Endodermal cell (in vitro differentiated cells): ENCODE results near the gene PLCE1. TPM values are rescaled to one million over a fixed set of nuclear protein-coding genes. Genes with fewer than 3 reads are reported as not detected.

ENCODE experiments used
- DNase-seq: peaks from one replicate; pipeline ENCODE4 v3.0.0-alpha.2; 2017
- H3K27ac ChIP-seq: 2 replicates; pipeline ENCODE4 v1.5.1; 2013; ENCODE audit warnings: mild to moderate bottlenecking, low read depth, low read length, moderate library complexity
- H3K27me3 ChIP-seq: 2 replicates; pipeline ENCODE4 v1.6.1; 2013; ENCODE audit warnings: mild to moderate bottlenecking, low read length, moderate library complexity; ENCODE audit not compliant: insufficient read depth, control insufficient read depth, poor library complexity, severe bottlenecking
- H3K36me3 ChIP-seq: 2 replicates; pipeline ENCODE4 v1.7.0; 2013; ENCODE audit warnings: mild to moderate bottlenecking, low read length, moderate library complexity; ENCODE audit not compliant: control insufficient read depth, insufficient read depth
- H3K4me1 ChIP-seq: one replicate; pipeline ENCODE4 v1.7.0; 2013; ENCODE audit warnings: low read length; ENCODE audit not compliant: control insufficient read depth, insufficient read depth
- H3K4me3 ChIP-seq: 2 replicates; pipeline ENCODE4 v1.5.1; 2013; ENCODE audit warnings: mild to moderate bottlenecking, low read length, moderate library complexity
- H3K9ac ChIP-seq: 2 replicates; pipeline ENCODE4 v1.6.1; 2013; ENCODE audit warnings: mild to moderate bottlenecking, low read length, moderate library complexity; ENCODE audit not compliant: poor library complexity, severe bottlenecking; ENCODE audit errors: extremely low read depth
- H3K9me3 ChIP-seq: 2 replicates; pipeline ENCODE4 v1.6.1; 2013; ENCODE audit warnings: mild to moderate bottlenecking, low read length, moderate library complexity; ENCODE audit not compliant: control insufficient read depth
- H3K27ac Mint-ChIP-seq: 2 replicates; pipeline ENCODE4 v1.8.0; 2020; ENCODE audit warnings: mixed read lengths
- H3K27me3 Mint-ChIP-seq: 2 replicates; pipeline ENCODE4 v1.8.0; 2021; ENCODE audit warnings: mild to moderate bottlenecking, mixed read lengths; ENCODE audit not compliant: insufficient read depth
- H3K36me3 Mint-ChIP-seq: 2 replicates; pipeline ENCODE4 v1.8.0; 2020; ENCODE audit warnings: low read depth, mixed read lengths
- H3K4me1 Mint-ChIP-seq: 2 replicates; pipeline ENCODE4 v1.8.0; 2020; ENCODE audit warnings: mixed read lengths
- H3K4me3 Mint-ChIP-seq: 2 replicates; pipeline ENCODE4 v1.8.0; 2020; ENCODE audit warnings: mild to moderate bottlenecking, moderate library complexity, mixed read lengths
- H3K9me3 Mint-ChIP-seq: 2 replicates; pipeline ENCODE4 v1.8.0; 2020; ENCODE audit warnings: mild to moderate bottlenecking, mixed read lengths
- CTCF ChIP-seq: fragments of 200-600 bp; sonication (generic); conservative IDR thresholded peaks from 2 replicates; pipeline ENCODE4 v1.5.0; 2021; ENCODE audit warnings: antibody characterized with exemption, mild to moderate bottlenecking
- WGBS, 2 experiments: methylation state at CpG; one replicate each; pipeline versions ENCODE4 v1.1.5 to v1.1.7; 2013; ENCODE audit warnings: missing lambda C conversion rate in 2 of 2, mixed read lengths in 1 of 2; ENCODE audit not compliant: insufficient coverage in 1 of 2, insufficient read length in 1 of 2; 5-methylcytosine and 5-hydroxymethylcytosine counted together
- total RNA-seq, 2 donors: library from RNA; stranded (reverse); fragmentation: NEBNext Ultra II Directional in 1 of 2; extraction: Animal tissue kit (Norgen Biotek cat#: 25700) in 1 of 2; gene quantifications; 2 replicates in 1 of 2; 3 replicates in 1 of 2; pipeline ENCODE4 v1.2.1, GENCODE V29; 2021

The PLCE1 gene
- total RNA-seq, 2 donors from 2014 or later: 13.1 to 14.3 TPM

DNA sequence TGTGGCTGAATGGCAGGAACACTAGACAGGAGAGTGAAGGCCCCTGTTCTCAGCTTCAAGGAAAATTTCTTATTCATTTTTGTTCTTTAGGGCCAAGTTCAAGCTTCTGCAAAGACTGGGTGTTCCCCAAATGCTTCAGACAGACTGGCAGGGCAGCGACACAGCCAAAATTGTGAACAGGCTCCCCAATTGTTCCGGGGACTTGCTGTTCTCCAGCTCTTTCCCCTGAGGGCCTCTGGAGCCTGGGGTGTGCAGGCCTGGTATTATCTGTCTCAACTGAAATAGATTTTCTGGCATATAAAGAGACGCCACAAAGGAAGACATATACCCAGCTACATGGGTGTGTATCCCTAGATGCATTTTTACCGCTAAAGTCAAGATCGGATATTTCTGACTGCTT is 30.3 kb upstream of the PLCE1 start:
- Mint-ChIP-seq H3K36me3 (no peaks in the 10 kb centered on the region), H3K4me3 (no peak overlapping the region), H3K9me3 (no peaks in the 10 kb centered on the region), H3K4me1 (peaks cover 7% of the 10 kb centered on the region), H3K27me3 (peaks cover 6% of the 10 kb centered on the region), H3K27ac (no peak overlapping the region)
- WGBS, 2 experiments: 94 to 98% methylated on average over 5 of the region's 5 CpGs
- TF ChIP-seq CTCF: no peak
- Histone ChIP-seq H3K9ac (no peak overlapping the region), H3K4me1 (no peaks in the 10 kb centered on the region), H3K27ac (no peak overlapping the region), H3K27me3 (no peaks in the 10 kb centered on the region), H3K36me3 (no peaks in the 10 kb centered on the region), H3K4me3 (no peak overlapping the region), H3K9me3 (no peaks in the 10 kb centered on the region)
- DNase-seq: no peak

GRCh38 chr10:93965911-93966310 is 27.8 kb upstream of the PLCE1 start:
- H3K4me1 Mint-ChIP-seq: no peaks in the 10 kb centered on the region
- peaks cover 16% of the 10 kb centered on the region for H3K9me3 Mint-ChIP-seq
- Histone ChIP-seq H3K4me3 (no peak overlapping the region), H3K4me1 (no peaks in the 10 kb centered on the region), H3K27ac (no peak overlapping the region), H3K27me3 (no peaks in the 10 kb centered on the region), H3K9ac (no peak overlapping the region), H3K36me3 (no peaks in the 10 kb centered on the region), H3K9me3 (peaks cover 5% of the 10 kb centered on the region)
- no peak overlapping the region for H3K4me3 Mint-ChIP-seq
- DNase-seq: no peak
- peaks cover under 1% of the 10 kb centered on the region for H3K27me3 Mint-ChIP-seq
- H3K36me3 Mint-ChIP-seq: peaks cover 4% of the 10 kb centered on the region
- no peak overlapping the region for H3K27ac Mint-ChIP-seq
- no peak for TF ChIP-seq CTCF

DNA sequence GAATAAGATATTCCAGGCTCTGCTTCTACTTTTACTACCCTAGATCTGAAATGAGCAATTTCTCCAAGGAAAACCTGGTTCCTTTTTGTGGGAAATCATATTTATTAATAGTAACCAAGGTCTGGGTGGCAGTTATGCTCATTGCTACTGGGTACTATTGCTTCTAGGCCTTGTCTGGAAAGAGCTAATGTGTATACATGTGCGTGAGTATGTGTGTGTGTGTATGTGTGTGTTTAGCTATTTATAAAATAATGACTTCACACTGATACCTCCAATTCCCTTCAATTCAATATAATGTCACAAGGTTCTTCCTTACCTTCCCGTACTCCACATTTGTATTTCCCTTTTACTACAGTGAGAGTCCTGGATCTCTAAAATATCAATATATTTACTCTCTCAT is 26.0 kb upstream of the PLCE1 start:
- Mint-ChIP-seq H3K4me3 (no peak overlapping the region), H3K27ac (no peak overlapping the region), H3K36me3 (peaks cover 4% of the 10 kb centered on the region), H3K9me3 (peaks cover 19% of the 10 kb centered on the region), H3K27me3 (no peaks in the 10 kb centered on the region), H3K4me1 (peaks cover 1% of the 10 kb centered on the region)
- WGBS, 2 experiments: 85% methylated on average over 1 of the region's 2 CpGs; no CpG with 5 or more reads in 1 of the 2 experiments
- H3K4me1 ChIP-seq: no peaks in the 10 kb centered on the region
- H3K27ac ChIP-seq: no peak overlapping the region
- no peaks in the 10 kb centered on the region for H3K27me3 ChIP-seq
- DNase-seq: no peak
- no peak for TF ChIP-seq CTCF
- no peak overlapping the region for H3K9ac ChIP-seq
- H3K9me3 ChIP-seq: peaks cover 14% of the 10 kb centered on the region
- no peak overlapping the region for H3K4me3 ChIP-seq
- H3K36me3 ChIP-seq: no peaks in the 10 kb centered on the region
